ENCODE measurements around the gene FAM83C. TPM values are rescaled to one million over a fixed set of nuclear protein-coding genes. Genes with fewer than 3 reads are reported as not detected.

Gene FAM83C
- total RNA-seq: not detected in 2 replicates

DNA sequence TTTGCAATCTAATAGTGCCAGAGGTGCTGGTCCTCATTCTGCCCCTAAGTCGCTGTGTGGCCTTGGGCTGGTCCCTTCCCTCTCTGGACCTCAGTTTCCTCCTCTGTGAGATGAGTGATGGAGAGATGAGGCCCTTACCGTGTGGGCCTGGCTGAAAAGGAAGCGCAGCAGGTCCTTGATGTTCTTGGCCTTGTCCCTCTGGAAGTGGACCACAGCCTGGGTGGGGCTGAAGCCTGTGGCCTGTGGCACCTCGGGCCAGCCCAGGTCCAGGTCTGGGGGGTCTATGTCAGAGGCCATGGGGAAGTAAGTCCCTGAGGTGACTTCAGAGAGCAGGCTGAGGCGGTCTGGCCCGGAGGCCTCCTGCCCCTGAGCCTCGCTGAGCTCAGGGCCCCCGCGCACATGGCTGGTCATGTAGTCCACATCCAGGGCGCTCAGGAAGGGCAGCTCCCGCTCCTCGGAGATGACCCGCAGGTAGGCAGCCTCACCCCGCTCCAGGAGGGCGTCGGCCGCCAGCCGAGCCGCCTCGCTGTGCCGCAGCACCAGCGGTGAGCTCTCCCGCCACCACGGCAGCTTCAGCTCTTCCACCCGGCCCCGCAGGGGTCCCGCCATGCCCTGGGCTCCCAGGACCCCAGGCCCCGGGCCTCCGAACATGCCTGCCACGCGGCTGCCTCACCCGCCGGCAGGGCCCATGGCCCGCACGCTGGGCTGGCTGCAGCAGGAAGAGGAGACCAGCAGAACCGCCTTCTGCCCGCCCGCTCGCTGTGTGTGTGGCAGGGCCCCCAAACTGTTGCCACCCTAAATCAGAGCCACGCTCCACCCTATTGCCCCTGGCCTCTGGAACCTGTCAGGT is at the start of gene FAM83C:
TSS of gene FAM83C (minus strand) at position 772 of the 850 bp plus-strand sequence. CDS start at position 651, 121 bp downstream.

DNA sequence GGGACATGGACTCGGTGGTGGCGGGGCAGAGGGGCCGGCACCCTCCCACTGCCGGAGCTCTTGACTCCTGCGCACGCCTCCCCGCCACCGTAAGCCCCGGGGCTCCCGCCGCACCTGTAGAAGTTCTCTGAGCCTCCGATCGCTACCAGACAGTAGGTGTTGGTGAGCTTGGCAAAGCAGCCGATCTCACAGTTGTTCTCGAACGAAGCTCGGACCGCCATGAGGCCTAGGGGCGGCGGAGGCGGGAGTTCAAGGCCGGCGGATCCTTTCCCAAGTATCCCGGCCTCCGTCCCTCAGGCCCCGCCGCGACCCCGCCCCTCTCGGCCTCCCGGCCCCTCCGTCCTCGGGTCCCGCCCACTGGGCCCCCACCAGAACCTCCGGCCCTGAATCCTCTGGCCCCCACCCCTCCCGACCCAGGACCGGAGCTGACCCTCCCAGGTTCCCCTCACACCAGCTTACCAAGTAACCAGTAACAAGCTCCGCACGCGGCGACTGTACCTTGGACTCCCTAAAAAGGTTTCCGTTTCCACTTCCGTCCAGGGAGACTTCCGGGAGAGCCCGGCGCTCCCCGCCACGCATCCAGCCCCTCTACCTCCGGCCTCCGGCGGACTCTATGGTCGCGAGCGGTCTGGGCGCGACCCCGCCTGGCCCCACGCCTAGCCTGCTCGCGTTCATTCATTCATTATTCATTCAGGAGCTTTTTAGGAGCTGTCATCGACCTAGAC is 7.8 kb downstream of the FAM83C start, which contains the start of gene EIF6:
TSS of gene EIF6 (minus strand) at position 506 of the 725 bp plus-strand sequence. CDS start at position 221, 285 bp downstream.

GRCh38 chr20:35277531-35278395 is 14.5 kb downstream of the FAM83C start, which contains the start of gene MMP24OS:
Gene MMP24OS (minus strand): TSS chr20:35278122. CDS start chr20:35277929, 193 bp downstream.

Other genes starting within 250 kb of the FAM83C start
- gene TRPC4AP, start 199.6 kb downstream of the FAM83C start, total RNA-seq: 61.2 and 76.9 TPM in 2 replicates
- 61.8 and 78.2 TPM in 2 replicates for gene EDEM2, start 145.1 kb downstream of the FAM83C start, total RNA-seq
- 309 and 609 TPM in 2 replicates for gene PROCR, start 120.4 kb downstream of the FAM83C start, total RNA-seq
- 0.19 and 0.63 TPM in 2 replicates for gene MMP24, start 65.7 kb downstream of the FAM83C start, total RNA-seq
- gene MMP24OS, start 14.3 kb downstream of the FAM83C start, total RNA-seq: 5.5 and 12.0 TPM in 2 replicates
- 154 and 213 TPM in 2 replicates for gene EIF6, start 7.7 kb downstream of the FAM83C start, total RNA-seq
- gene UQCC1, start 119.5 kb upstream of the FAM83C start, total RNA-seq: 26.4 and 28.9 TPM in 2 replicates
- gene GDF5, start 145.8 kb upstream of the FAM83C start, total RNA-seq: 0.09 and 2.4 TPM in 2 replicates
- 15.2 and 32.7 TPM in 2 replicates for gene CEP250, start 163.2 kb upstream of the FAM83C start, total RNA-seq
- gene C20orf173, start 237.2 kb upstream of the FAM83C start, total RNA-seq: not detected in 2 replicates
- gene ERGIC3, start 249.7 kb upstream of the FAM83C start, total RNA-seq: 271 and 306 TPM in 2 replicates